Mesenchymal stem cell (in vitro differentiated cells and primary cell): ENCODE measurements around the gene MX2.
A peak's percentile ranks its signal among the peaks of the same experiment; 100 is the strongest.

ENCODE experiments used
- DNase-seq: peaks from one replicate; pipeline ENCODE4 v3.0.0-alpha.2; 2013
- H2AFZ ChIP-seq: one replicate; pipeline ENCODE4 v1.6.1; 2013; ENCODE audit warnings: low read depth, mild to moderate bottlenecking, control low read depth, inconsistent platforms, low read length, moderate library complexity
- H2AK5ac ChIP-seq: 2 replicates; pipeline ENCODE4 v1.6.1; 2013; ENCODE audit warnings: low read length, moderate library complexity, mild to moderate bottlenecking, inconsistent platforms; ENCODE audit not compliant: severe bottlenecking
- H2BK120ac ChIP-seq: one replicate; pipeline ENCODE4 v1.6.1; 2013; ENCODE audit warnings: low read depth, mild to moderate bottlenecking, inconsistent platforms, low read length, moderate library complexity
- H2BK12ac ChIP-seq, 2 experiments: one replicate each; pipeline ENCODE4 v1.6.1; 2013; ENCODE audit warnings: inconsistent platforms in 2 of 2, low read length in 2 of 2, mild to moderate bottlenecking in 2 of 2, moderate library complexity in 2 of 2, control low read depth in 1 of 2
- H2BK15ac ChIP-seq: one replicate; pipeline ENCODE4 v1.6.1; 2013; ENCODE audit warnings: mild to moderate bottlenecking, low read depth, inconsistent platforms; ENCODE audit not compliant: poor library complexity, severe bottlenecking
- H2BK5ac ChIP-seq: 2 replicates; pipeline ENCODE4 v1.6.1; 2013; ENCODE audit warnings: low read depth, mild to moderate bottlenecking, low read length, control low read depth, inconsistent platforms; ENCODE audit not compliant: poor library complexity, severe bottlenecking
- H3K14ac ChIP-seq, 2 experiments: one replicate each; pipeline ENCODE4 v1.6.1; 2013; ENCODE audit warnings: inconsistent platforms in 2 of 2, low read length in 2 of 2, control low read depth in 1 of 2, mild to moderate bottlenecking in 1 of 2, moderate library complexity in 1 of 2
- H3K18ac ChIP-seq, 2 experiments: one replicate each; pipeline ENCODE4 v1.6.1; 2013; ENCODE audit warnings: inconsistent platforms in 2 of 2, low read length in 2 of 2, control low read depth in 1 of 2, low read depth in 1 of 2, mild to moderate bottlenecking in 1 of 2
- H3K23ac ChIP-seq, 2 experiments: one replicate each; pipeline ENCODE4 v1.6.1; 2013; ENCODE audit warnings: inconsistent platforms in 2 of 2, low read length in 2 of 2, mild to moderate bottlenecking in 2 of 2, moderate library complexity in 2 of 2, control low read depth in 1 of 2
- H3K27ac ChIP-seq: 2 replicates; pipeline ENCODE4 v1.5.1; 2013; ENCODE audit warnings: mild to moderate bottlenecking, moderate library complexity, low read length, control low read depth, inconsistent platforms; ENCODE audit not compliant: poor library complexity, severe bottlenecking
- H3K27me3 ChIP-seq, 2 experiments: 2 replicates each; pipeline versions ENCODE4 v1.6.1 to v1.7.0; 2013; ENCODE audit warnings: low read length in 2 of 2, mild to moderate bottlenecking in 2 of 2, moderate library complexity in 2 of 2, control low read depth in 1 of 2, inconsistent platforms in 1 of 2; ENCODE audit not compliant: control insufficient read depth in 1 of 2, insufficient read depth in 1 of 2
- H3K36me3 ChIP-seq, 2 experiments: 2 replicates each; pipeline versions ENCODE4 v1.6.1 to v1.7.0; 2013; ENCODE audit warnings: low read length in 2 of 2, control low read depth in 1 of 2, inconsistent platforms in 1 of 2, low read depth in 1 of 2, mild to moderate bottlenecking in 1 of 2; ENCODE audit not compliant: insufficient read depth in 2 of 2, control insufficient read depth in 1 of 2
- H3K4ac ChIP-seq, 2 experiments: one replicate each; pipeline ENCODE4 v1.6.1; 2013; ENCODE audit warnings: inconsistent platforms in 2 of 2, low read length in 2 of 2, mild to moderate bottlenecking in 2 of 2, moderate library complexity in 2 of 2, control low read depth in 1 of 2, low read depth in 1 of 2
- H3K4me1 ChIP-seq: 2 replicates; pipeline ENCODE4 v1.6.1; 2013; ENCODE audit warnings: low read depth, low read length, control low read depth; ENCODE audit not compliant: control insufficient read depth, insufficient read depth
- H3K4me2 ChIP-seq: 2 replicates; pipeline ENCODE4 v1.6.1; 2013; ENCODE audit warnings: low read length, mild to moderate bottlenecking, inconsistent platforms; ENCODE audit not compliant: poor library complexity, severe bottlenecking
- H3K4me3 ChIP-seq, 2 experiments: 2 replicates each; pipeline versions ENCODE4 v1.5.1 to v1.7.0; 2013; ENCODE audit warnings: low read length in 2 of 2, mild to moderate bottlenecking in 2 of 2, control low read depth in 1 of 2, low read depth in 1 of 2; ENCODE audit not compliant: insufficient read depth in 1 of 2
- H3K79me1 ChIP-seq: replicated peaks from 2 replicates; pipeline ENCODE4 v1.6.1; 2013; ENCODE audit warnings: mild to moderate bottlenecking, control low read depth, low read length, inconsistent platforms; ENCODE audit not compliant: poor library complexity, severe bottlenecking
- H3K9ac ChIP-seq: 2 replicates; pipeline ENCODE4 v1.7.0; 2013; ENCODE audit warnings: mild to moderate bottlenecking, low read length, moderate library complexity
- H3K9me3 ChIP-seq: 2 replicates; pipeline ENCODE4 v1.7.0; 2013; ENCODE audit warnings: mild to moderate bottlenecking, low read length; ENCODE audit not compliant: control insufficient read depth
- H4K8ac ChIP-seq: one replicate; pipeline ENCODE4 v1.6.1; 2013; ENCODE audit warnings: inconsistent platforms, mild to moderate bottlenecking, low read length, moderate library complexity
- H4K91ac ChIP-seq: one replicate; pipeline ENCODE4 v1.6.1; 2013; ENCODE audit warnings: mild to moderate bottlenecking, low read length, inconsistent platforms
- WGBS: methylation state at CpG from one replicate; pipeline ENCODE4 v1.1.7; 2013; ENCODE audit warnings: mixed read lengths; 5-methylcytosine and 5-hydroxymethylcytosine counted together

The MX2 gene

GRCh38 chr21:41360072-41360821, 1.6 kb upstream of the MX2 start:
- H3K23ac ChIP-seq, result no peak overlapping the region
- 62% methylated on average over 19 of the region's 22 CpGs for WGBS
- H3K4me1 ChIP-seq, result no peaks in the 10 kb centered on the region
- no peak overlapping the region for H2BK5ac ChIP-seq
- H4K8ac ChIP-seq, result no peak overlapping the region
- no peak overlapping the region for H3K14ac ChIP-seq
- H2BK15ac ChIP-seq, result no peak overlapping the region
- peaks cover 0 to 6% of the 10 kb centered on the region in 2 experiments for H3K36me3 ChIP-seq
- no peak overlapping the region for H2AK5ac ChIP-seq
- H3K4ac ChIP-seq, result no peak overlapping the region
- H2BK120ac ChIP-seq, result no peak overlapping the region
- no peak for DNase-seq
- no peak overlapping the region for H2BK12ac ChIP-seq
- no peak overlapping the region for H2AFZ ChIP-seq
- no peaks in the 10 kb centered on the region for H3K9me3 ChIP-seq
- no peak overlapping the region for H3K18ac ChIP-seq
- no peak overlapping the region for H3K4me2 ChIP-seq
- H4K91ac ChIP-seq, result no peak overlapping the region
- no peak overlapping the region for H3K27ac ChIP-seq
- H3K27me3 ChIP-seq, result peaks cover 0 to 5% of the 10 kb centered on the region in 2 experiments
- H3K79me1 ChIP-seq, result no peaks in the 10 kb centered on the region
- H3K4me3 ChIP-seq, result no peak overlapping the region
- peak overlapping the region; percentile 99 for H3K9ac ChIP-seq

GRCh38 chr21:41361053-41361785, 608 bp upstream of the MX2 start:
- Histone ChIP-seq H3K79me1 (no peaks in the 10 kb centered on the region), H3K27me3 (peaks cover 0 to 5% of the 10 kb centered on the region in 2 experiments), H2AFZ (no peak overlapping the region), H2BK120ac (no peak overlapping the region), H3K18ac (no peak overlapping the region), H3K4ac (no peak overlapping the region), H3K27ac (no peak overlapping the region), H3K14ac (no peak overlapping the region), H3K4me2 (no peak overlapping the region), H2BK12ac (no peak overlapping the region), H2BK15ac (no peak overlapping the region), H3K9me3 (no peaks in the 10 kb centered on the region), H4K91ac (no peak overlapping the region), H3K4me3 (peak overlapping the region in 1 of 2 experiments; percentile 90), H3K4me1 (no peaks in the 10 kb centered on the region), H4K8ac (no peak overlapping the region), H2AK5ac (no peak overlapping the region), H3K23ac (no peak overlapping the region), H3K9ac (peak overlapping the region; percentile 99), H2BK5ac (no peak overlapping the region), H3K36me3 (peaks cover 0 to 15% of the 10 kb centered on the region in 2 experiments)
- DNase-seq, result no peak
- WGBS, result 87% methylated on average over 16 of the region's 16 CpGs

DNA sequence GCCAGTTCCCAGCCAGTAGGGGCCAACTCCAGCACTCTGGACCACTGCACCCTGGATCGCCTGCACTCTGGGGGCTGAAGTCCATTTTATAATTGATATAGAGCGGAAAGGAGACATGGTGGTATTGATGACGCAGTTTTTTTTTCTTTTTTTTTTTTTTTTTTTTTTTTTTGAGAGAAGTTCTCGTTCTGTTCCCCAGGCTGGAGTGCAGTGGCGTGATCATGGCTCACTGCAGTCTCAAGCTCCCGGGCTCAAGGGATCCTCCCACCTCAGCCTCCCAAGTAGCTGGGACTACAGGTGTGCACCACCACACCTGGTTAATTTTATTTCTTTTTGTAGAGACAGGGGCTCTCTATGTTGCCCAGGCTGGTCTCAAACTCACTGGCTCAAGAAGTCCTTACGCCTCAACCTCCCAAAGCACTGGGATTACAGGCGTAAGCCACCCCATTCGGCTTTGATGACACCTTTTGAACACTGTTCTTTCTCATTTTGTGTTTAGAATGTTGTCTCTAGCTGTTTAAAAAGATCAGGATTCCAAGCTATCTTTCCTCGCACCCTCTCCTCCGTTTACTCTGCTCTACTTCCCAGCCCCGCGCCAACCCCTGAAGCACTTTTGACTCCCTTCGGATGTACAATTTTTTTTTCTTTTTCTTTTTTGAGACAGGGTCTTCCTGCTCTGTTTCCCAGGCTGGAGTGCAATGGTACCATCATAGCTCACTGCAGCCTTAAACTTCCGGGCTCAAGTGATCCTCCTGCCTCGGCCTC, 960 bp downstream of the MX2 start:
- Histone ChIP-seq H2BK12ac (no peak overlapping the region), H3K4ac (no peak overlapping the region), H3K79me1 (no peaks in the 10 kb centered on the region), H2BK5ac (no peak overlapping the region), H3K23ac (no peak overlapping the region), H3K27me3 (peaks cover 0 to 8% of the 10 kb centered on the region in 2 experiments), H2BK15ac (no peak overlapping the region), H4K8ac (no peak overlapping the region), H3K9me3 (no peaks in the 10 kb centered on the region), H2AFZ (no peak overlapping the region), H3K14ac (no peak overlapping the region), H3K9ac (peak overlapping the region; percentile 99), H2BK120ac (no peak overlapping the region), H3K4me3 (peak overlapping the region in 1 of 2 experiments; percentile 90), H3K4me1 (peaks cover 2% of the 10 kb centered on the region), H3K27ac (no peak overlapping the region), H3K18ac (no peak overlapping the region), H3K4me2 (no peak overlapping the region), H2AK5ac (no peak overlapping the region), H4K91ac (no peak overlapping the region), H3K36me3 (peaks cover 0 to 18% of the 10 kb centered on the region in 2 experiments)
- no peak for DNase-seq
- 93% methylated on average over 12 of the region's 16 CpGs for WGBS
